WTC11 (cell line): ENCODE data around the gene PARL.

Experiments used
- FOXK1 ChIP-seq: sonication (generic); formaldehyde crosslinking; IDR thresholded peaks from 2 replicates; pipeline ENCODE4 v1.8.0; 2022; ENCODE audit warnings: mild to moderate bottlenecking, moderate library complexity, missing genetic modification reagents
- GABPB1 ChIP-seq: sonication (generic); formaldehyde crosslinking; IDR thresholded peaks from 2 replicates; pipeline ENCODE4 v1.8.1; 2023; ENCODE audit warnings: mild to moderate bottlenecking, missing genetic modification reagents
- RORB ChIP-seq: fragments of 250-450 bp; sonication (Bioruptor Pico); IDR thresholded peaks from 2 replicates; pipeline ENCODE4 v1.9.0; 2021; ENCODE audit warnings: mild to moderate bottlenecking
- SP1 ChIP-seq: sonication (generic); formaldehyde crosslinking; conservative IDR thresholded peaks from 2 replicates; pipeline ENCODE4 v1.8.1; 2022; ENCODE audit warnings: missing genetic modification reagents
- TF ChIP-seq, protein P1 (sequence below): sonication (generic); formaldehyde crosslinking; IDR thresholded peaks from 2 replicates; pipeline ENCODE4 v1.8.0; 2022; ENCODE audit warnings: mild to moderate bottlenecking, missing genetic modification reagents
- TF ChIP-seq, protein P2 (sequence below): sonication (generic); formaldehyde crosslinking; IDR thresholded peaks from 2 replicates; pipeline ENCODE4 v1.8.1; 2023; ENCODE audit warnings: mild to moderate bottlenecking, missing genetic modification reagents
- TF ChIP-seq, protein P3 (sequence below): sonication (generic); formaldehyde crosslinking; conservative IDR thresholded peaks from 2 replicates; pipeline ENCODE4 v1.8.1; 2022; ENCODE audit warnings: mild to moderate bottlenecking, missing genetic modification reagents
- TF ChIP-seq, protein P4 (sequence below): fragments of 200-600 bp; IDR thresholded peaks from 2 replicates; pipeline ENCODE4 v1.8.0; 2022; ENCODE audit warnings: antibody characterized with exemption
- TF ChIP-seq, protein P5 (sequence below): sonication (generic); formaldehyde crosslinking; IDR thresholded peaks from 2 replicates; pipeline ENCODE4 v1.8.0; 2022; ENCODE audit warnings: mild to moderate bottlenecking, missing genetic modification reagents
- TF ChIP-seq, protein P6 (sequence below): sonication (generic); formaldehyde crosslinking; IDR thresholded peaks from 2 replicates; pipeline ENCODE4 v1.8.1; 2022; ENCODE audit warnings: mild to moderate bottlenecking, missing genetic modification reagents, moderate library complexity, borderline replicate concordance

DNA sequence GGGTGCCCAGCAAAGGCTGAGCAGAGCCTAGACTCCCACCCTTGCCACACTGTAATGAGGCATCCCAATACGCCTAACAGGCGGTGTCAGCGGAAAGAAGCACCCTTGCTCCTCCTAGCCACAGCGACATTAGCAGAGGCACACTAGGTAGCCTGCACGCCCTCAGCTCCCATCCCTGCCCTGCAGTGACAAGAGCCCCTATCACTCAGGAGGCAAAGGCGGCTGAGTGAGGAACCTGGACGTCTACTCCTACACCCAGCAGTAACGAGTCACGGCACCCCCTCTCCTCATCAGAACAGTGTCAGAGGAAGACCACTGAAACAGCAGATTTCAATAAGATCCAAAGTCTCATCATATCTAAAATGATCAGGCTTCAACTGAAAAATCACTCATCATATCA is 47.3 kb downstream of the PARL start:
- TF ChIP-seq GABPB1, result no peak
- TF ChIP-seq, protein P1, sequence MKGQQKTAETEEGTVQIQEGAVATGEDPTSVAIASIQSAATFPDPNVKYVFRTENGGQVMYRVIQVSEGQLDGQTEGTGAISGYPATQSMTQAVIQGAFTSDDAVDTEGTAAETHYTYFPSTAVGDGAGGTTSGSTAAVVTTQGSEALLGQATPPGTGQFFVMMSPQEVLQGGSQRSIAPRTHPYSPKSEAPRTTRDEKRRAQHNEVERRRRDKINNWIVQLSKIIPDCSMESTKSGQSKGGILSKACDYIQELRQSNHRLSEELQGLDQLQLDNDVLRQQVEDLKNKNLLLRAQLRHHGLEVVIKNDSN (CRISPR knock-in tag), result no peak
- TF ChIP-seq, protein P2, sequence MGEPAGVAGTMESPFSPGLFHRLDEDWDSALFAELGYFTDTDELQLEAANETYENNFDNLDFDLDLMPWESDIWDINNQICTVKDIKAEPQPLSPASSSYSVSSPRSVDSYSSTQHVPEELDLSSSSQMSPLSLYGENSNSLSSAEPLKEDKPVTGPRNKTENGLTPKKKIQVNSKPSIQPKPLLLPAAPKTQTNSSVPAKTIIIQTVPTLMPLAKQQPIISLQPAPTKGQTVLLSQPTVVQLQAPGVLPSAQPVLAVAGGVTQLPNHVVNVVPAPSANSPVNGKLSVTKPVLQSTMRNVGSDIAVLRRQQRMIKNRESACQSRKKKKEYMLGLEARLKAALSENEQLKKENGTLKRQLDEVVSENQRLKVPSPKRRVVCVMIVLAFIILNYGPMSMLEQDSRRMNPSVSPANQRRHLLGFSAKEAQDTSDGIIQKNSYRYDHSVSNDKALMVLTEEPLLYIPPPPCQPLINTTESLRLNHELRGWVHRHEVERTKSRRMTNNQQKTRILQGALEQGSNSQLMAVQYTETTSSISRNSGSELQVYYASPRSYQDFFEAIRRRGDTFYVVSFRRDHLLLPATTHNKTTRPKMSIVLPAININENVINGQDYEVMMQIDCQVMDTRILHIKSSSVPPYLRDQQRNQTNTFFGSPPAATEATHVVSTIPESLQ (CRISPR knock-in tag), result no peak
- no peak for TF ChIP-seq FOXK1
- TF ChIP-seq, protein P3, sequence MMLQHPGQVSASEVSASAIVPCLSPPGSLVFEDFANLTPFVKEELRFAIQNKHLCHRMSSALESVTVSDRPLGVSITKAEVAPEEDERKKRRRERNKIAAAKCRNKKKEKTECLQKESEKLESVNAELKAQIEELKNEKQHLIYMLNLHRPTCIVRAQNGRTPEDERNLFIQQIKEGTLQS (CRISPR knock-in tag), result no peak
- TF ChIP-seq, protein P4, sequence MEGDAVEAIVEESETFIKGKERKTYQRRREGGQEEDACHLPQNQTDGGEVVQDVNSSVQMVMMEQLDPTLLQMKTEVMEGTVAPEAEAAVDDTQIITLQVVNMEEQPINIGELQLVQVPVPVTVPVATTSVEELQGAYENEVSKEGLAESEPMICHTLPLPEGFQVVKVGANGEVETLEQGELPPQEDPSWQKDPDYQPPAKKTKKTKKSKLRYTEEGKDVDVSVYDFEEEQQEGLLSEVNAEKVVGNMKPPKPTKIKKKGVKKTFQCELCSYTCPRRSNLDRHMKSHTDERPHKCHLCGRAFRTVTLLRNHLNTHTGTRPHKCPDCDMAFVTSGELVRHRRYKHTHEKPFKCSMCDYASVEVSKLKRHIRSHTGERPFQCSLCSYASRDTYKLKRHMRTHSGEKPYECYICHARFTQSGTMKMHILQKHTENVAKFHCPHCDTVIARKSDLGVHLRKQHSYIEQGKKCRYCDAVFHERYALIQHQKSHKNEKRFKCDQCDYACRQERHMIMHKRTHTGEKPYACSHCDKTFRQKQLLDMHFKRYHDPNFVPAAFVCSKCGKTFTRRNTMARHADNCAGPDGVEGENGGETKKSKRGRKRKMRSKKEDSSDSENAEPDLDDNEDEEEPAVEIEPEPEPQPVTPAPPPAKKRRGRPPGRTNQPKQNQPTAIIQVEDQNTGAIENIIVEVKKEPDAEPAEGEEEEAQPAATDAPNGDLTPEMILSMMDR, result no peak
- TF ChIP-seq, protein P5, sequence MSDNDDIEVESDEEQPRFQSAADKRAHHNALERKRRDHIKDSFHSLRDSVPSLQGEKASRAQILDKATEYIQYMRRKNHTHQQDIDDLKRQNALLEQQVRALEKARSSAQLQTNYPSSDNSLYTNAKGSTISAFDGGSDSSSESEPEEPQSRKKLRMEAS, result no peak
- TF ChIP-seq, protein P6, sequence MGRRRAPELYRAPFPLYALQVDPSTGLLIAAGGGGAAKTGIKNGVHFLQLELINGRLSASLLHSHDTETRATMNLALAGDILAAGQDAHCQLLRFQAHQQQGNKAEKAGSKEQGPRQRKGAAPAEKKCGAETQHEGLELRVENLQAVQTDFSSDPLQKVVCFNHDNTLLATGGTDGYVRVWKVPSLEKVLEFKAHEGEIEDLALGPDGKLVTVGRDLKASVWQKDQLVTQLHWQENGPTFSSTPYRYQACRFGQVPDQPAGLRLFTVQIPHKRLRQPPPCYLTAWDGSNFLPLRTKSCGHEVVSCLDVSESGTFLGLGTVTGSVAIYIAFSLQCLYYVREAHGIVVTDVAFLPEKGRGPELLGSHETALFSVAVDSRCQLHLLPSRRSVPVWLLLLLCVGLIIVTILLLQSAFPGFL (CRISPR knock-in tag), result no peak
- no peak for TF ChIP-seq RORB (CRISPR knock-in tag)
- no peak for TF ChIP-seq SP1 (CRISPR knock-in tag)
